IPS-18c (cell line): ENCODE measurements around the gene WDR74.
A peak's percentile ranks its signal among the peaks of the same experiment; 100 is the strongest.

Source experiments
- H3K4me3 ChIP-seq: 2 replicates; pipeline ENCODE4 v1.7.0; 2013; ENCODE audit warnings: low read depth, mild to moderate bottlenecking, low read length, moderate library complexity; ENCODE audit not compliant: insufficient read depth
- H3K9me3 ChIP-seq: one replicate; pipeline ENCODE4 v1.6.1; 2013; ENCODE audit warnings: mild to moderate bottlenecking, low read length, moderate library complexity; ENCODE audit not compliant: control insufficient read depth, insufficient read depth

The WDR74 gene

GRCh38 chr11:62839050-62839945 lies at the start of gene WDR74:
Gene WDR74, minus strand, starts transcription at chr11:62839590. Its CDS starts 20 bp downstream, at chr11:62839570.
- Histone ChIP-seq H3K4me3 (peak within 1 kb of the TSS; percentile 99), H3K9me3 (no peaks in the 10 kb centered on the region)

- peaks cover 2% of the 10 kb centered on the region for H3K9me3 ChIP-seq
- no peak overlapping the region for H3K4me3 ChIP-seq
These were observed 49.7 kb upstream of the WDR74 start for GRCh38 chr11:62889126-62889483.

GRCh38 chr11:62888406-62888805 lies 49.0 kb upstream of the WDR74 start:
- peaks cover 2% of the 10 kb centered on the region for H3K9me3 ChIP-seq
- no peak overlapping the region for H3K4me3 ChIP-seq

- Histone ChIP-seq H3K4me3 (no peak overlapping the region), H3K9me3 (peaks cover 2% of the 10 kb centered on the region)
These were observed 45.9 kb upstream of the WDR74 start for GRCh38 chr11:62885137-62885750.

- Histone ChIP-seq H3K9me3 (peaks cover 2% of the 10 kb centered on the region), H3K4me3 (no peak overlapping the region)
These were observed 44.3 kb upstream of the WDR74 start for GRCh38 chr11:62883673-62884072.

GRCh38 chr11:62882788-62883501 lies 43.6 kb upstream of the WDR74 start:
- H3K9me3 ChIP-seq = peaks cover 2% of the 10 kb centered on the region
- H3K4me3 ChIP-seq = peak overlapping the region; percentile 90

- Histone ChIP-seq H3K4me3 (peak overlapping the region; percentile 90), H3K9me3 (peaks cover 2% of the 10 kb centered on the region)
These were observed 43.0 kb upstream of the WDR74 start for GRCh38 chr11:62882431-62882749.

GRCh38 chr11:62881579-62882430 lies 42.4 kb upstream of the WDR74 start:
- Histone ChIP-seq H3K4me3 (peak overlapping the region; percentile 90), H3K9me3 (peaks cover 2% of the 10 kb centered on the region)

GRCh38 chr11:62880803-62881578 lies 41.6 kb upstream of the WDR74 start, which contains the start of gene SLC3A2:
Gene SLC3A2, plus strand, starts transcription at chr11:62880896. Its CDS starts 128 bp downstream, at chr11:62881024.
- Histone ChIP-seq H3K4me3 (peak within 1 kb of the TSS; percentile 90), H3K9me3 (no peaks in the 10 kb centered on the region)

- Histone ChIP-seq H3K9me3 (no peaks in the 10 kb centered on the region), H3K4me3 (peak overlapping the region; percentile 90; the same call in 1 of the 2 replicates)
These were observed 40.9 kb upstream of the WDR74 start for GRCh38 chr11:62880231-62880802.

- Histone ChIP-seq H3K9me3 (no peaks in the 10 kb centered on the region), H3K4me3 (peak overlapping the region; percentile 90)
These were observed 40.0 kb upstream of the WDR74 start for GRCh38 chr11:62879235-62879978.

- H3K4me3 ChIP-seq = no peak overlapping the region
- no peaks in the 10 kb centered on the region for H3K9me3 ChIP-seq
These were observed 37.3 kb upstream of the WDR74 start for GRCh38 chr11:62876712-62877111.

- Histone ChIP-seq H3K4me3 (no peak overlapping the region), H3K9me3 (no peaks in the 10 kb centered on the region)
These were observed 36.5 kb upstream of the WDR74 start for GRCh38 chr11:62875698-62876478.

GRCh38 chr11:62874851-62875250 lies 35.5 kb upstream of the WDR74 start:
- no peaks in the 10 kb centered on the region for H3K9me3 ChIP-seq
- no peak overlapping the region for H3K4me3 ChIP-seq

GRCh38 chr11:62865635-62866034 lies 26.2 kb upstream of the WDR74 start:
- H3K4me3 ChIP-seq = no peak overlapping the region
- H3K9me3 ChIP-seq = no peaks in the 10 kb centered on the region
